ENCODE measurements around the gene TSFM. TPM values are rescaled to one million over a fixed set of nuclear protein-coding genes. Genes with fewer than 3 reads are reported as not detected.
A peak's percentile ranks its signal among the peaks of the same experiment; 100 is the strongest.

TSFM gene
- total RNA-seq, 2 donors from 2014 or later, result 20.0 to 23.2 TPM

DNA sequence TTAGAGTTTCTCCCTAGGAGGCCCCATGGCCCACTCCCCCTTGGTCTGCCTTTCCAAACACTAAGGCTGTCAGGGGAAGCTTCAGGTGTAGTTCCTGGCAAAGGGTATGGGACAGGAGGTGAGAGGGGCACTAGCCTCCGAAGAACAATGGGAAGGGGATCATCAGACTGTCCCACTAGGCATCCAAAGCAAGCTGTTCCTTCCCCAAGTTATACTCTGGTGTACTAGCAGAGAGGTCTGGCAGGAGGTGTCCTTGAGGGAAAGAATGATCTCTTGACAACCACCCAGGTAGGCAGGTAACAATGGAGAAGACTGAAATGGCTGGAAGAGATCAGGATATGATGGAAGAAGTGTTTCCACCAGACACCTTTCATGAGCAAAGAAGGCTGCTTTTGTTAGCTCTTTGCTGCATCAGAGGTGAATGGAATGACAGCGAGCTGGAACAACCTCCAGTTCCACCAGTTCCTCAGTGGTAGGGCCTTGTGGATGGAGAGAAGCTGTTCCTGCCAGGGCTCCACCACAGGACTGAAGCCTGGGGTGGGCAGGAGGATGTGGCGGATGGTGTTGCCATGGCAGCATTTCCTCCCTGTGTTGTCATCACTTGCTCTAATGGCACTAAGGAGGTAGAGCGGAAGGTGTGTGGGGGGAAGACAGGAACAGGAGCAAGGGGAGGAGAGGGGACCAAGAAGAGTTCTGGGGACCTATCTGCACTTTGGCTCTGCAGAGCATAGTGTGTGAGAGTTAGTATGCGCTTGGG is 41.8 kb upstream of the TSFM start:
- no peak overlapping the region for H3K27ac ChIP-seq
- TF ChIP-seq CTCF (IDR thresholded peaks at IDR 0.05), result no peak

DNA sequence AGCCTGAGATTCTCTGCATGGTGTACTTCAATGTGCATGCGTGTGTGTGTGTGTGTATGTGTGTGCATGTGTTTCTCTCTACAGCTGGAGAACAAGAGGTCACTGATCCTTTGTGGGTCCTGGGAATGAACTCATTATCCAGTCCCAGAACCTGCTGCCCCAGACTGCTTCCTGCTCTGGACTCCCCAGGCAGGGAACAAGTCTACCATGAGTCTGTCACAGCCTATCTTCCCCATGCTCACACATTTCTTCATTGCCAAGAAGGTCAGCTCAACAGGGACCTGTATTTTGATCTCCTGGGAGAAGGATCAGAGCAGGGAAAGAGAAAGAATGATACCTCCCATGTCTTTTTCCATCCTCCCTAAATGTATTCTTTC is 41.2 kb upstream of the TSFM start:
- Histone ChIP-seq H3K9me3 (no peaks in the 10 kb centered on the region), H3K4me1 (peaks cover 0 to 46% of the 10 kb centered on the region in 2 donors), H3K36me3 (peaks cover under 1% of the 10 kb centered on the region), H3K27ac (no peak overlapping the region), H3K27me3 (peaks cover 8 to 25% of the 10 kb centered on the region in 2 donors), H3K4me3 (peak overlapping the region in 1 of 2 donors; percentile 15)
- DNase-seq (ENCODE audit: low spot score), result no peak
- no peak for TF ChIP-seq CTCF (IDR thresholded peaks at IDR 0.05)

More for the DNA sequence above, 41.8 kb upstream of the TSFM start:
- Histone ChIP-seq H3K9me3 (no peaks in the 10 kb centered on the region), H3K4me3 (no peak overlapping the region), H3K36me3 (no peaks in the 10 kb centered on the region), H3K4me1 (peaks cover 0 to 46% of the 10 kb centered on the region in 2 donors), H3K27me3 (peaks cover 11 to 29% of the 10 kb centered on the region in 2 donors)
- no peak for DNase-seq (ENCODE audit: low spot score)

DNA sequence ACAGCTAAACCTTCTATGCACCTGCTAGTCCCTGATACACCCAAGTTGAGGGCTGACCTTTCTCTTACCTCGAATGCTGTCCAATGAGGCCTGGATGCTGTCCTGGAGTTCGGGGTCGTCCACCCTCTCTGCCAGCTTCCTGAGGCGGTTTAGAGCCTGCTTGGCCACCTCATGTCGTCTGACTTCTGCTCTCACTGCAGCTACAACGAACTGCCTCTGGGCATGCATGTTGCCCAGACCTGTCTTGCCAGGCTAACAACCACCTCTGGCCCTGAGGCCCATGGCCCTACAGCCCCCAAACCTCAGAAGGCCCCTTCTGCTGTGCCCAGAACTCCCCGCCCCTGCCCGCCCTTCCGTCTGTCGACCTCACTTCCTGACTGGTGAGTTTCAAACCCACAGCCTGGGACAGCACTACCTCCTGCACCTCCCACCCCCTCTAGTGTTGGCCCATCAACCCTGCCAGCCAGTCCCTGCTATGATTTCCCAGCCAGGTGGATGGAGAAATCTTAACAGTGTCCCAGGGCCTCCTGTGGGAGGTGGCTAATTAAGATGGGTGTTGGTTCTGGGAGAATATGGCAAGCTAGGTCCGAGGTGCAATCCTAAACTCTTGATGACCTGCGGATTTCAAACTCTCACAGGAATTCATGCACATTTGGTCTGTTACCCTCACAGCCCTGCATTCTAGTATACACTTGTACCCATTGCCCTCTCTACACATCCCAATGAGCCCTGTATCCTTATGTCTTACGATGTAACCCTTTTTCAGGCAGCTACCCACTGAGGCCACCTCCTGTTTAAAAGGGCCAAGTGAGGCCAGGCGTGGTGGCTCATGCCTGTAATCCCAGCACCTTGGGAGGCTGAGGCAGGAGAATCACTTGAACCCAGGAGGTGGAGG is 40.5 kb upstream of the TSFM start:
- Histone ChIP-seq H3K27me3 (peaks cover 8 to 20% of the 10 kb centered on the region in 2 donors), H3K9me3 (no peaks in the 10 kb centered on the region), H3K4me1 (peaks cover 0 to 39% of the 10 kb centered on the region in 2 donors), H3K36me3 (peaks cover 8% of the 10 kb centered on the region), H3K4me3 (peak overlapping the region in 1 of 2 donors; percentile 15), H3K27ac (peak overlapping the region in 1 of 2 donors; percentile 57)
- DNase-seq (ENCODE audit: low spot score), result no peak
- TF ChIP-seq CTCF (IDR thresholded peaks at IDR 0.05), result no peak

DNA sequence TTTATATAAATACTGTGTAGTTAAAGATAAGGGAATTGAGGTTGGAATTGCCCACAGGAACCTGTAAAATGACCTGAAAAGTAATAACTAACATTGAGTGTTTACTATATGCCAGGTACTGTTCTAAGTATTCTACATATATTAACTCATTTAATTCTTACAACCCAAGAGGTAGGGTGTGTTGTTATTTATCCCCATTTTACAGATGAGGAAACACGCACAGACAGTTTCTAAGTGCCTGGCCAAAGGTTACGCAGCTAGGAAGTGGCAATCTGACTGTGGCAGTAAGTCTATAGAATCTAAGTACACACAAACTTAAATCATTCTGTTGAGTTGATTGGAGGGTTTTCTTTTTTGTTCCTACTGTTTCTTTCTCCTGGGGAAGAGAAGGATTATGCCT is 38.8 kb upstream of the TSFM start:
- Histone ChIP-seq H3K36me3 (peaks cover 24% of the 10 kb centered on the region), H3K4me3 (no peak overlapping the region), H3K27me3 (peaks cover 2 to 3% of the 10 kb centered on the region in 2 donors), H3K27ac (peak overlapping the region in 1 of 2 donors; percentile 95), H3K4me1 (peaks cover 0 to 22% of the 10 kb centered on the region in 2 donors), H3K9me3 (no peaks in the 10 kb centered on the region)
- TF ChIP-seq CTCF (IDR thresholded peaks at IDR 0.05), result no peak
- no peak for DNase-seq (ENCODE audit: low spot score)

DNA sequence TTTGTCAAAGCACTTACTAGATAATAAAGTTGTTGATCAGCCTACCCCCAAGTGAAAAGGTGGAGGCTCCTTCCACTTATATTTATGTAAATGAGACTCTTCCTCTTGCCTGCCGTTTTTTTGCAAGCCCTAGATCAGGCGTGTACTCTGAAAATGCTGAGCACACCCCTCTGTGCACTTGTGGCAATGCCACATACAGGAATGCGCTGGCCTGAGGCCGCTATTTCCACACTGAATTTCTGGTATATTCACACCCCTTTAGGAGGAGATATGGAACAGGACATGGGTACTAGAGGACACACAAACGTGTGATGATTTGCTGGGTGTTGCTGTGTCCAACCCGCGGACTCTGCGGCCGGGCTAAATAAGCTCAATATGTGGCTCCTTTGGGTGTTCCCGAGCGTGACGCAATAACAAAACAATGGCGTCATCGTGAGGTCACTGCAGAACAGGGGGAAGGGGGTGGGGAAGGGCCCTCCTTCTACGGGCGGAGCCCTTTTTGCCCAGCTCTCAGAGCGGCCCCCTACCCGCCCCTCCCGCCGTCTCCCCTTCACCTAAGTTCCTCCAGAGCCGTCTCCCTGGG is 38.3 kb upstream of the TSFM start:
- H3K27me3 ChIP-seq, result no peaks in the 10 kb centered on the region
- DNase-seq (ENCODE audit: low spot score), result peak; percentile 89
- peaks cover 0 to 18% of the 10 kb centered on the region in 2 donors for H3K4me1 ChIP-seq
- H3K4me3 ChIP-seq, result peak overlapping the region; percentile 90 to 95
- TF ChIP-seq CTCF (IDR thresholded peaks at IDR 0.05), result no peak
- H3K9me3 ChIP-seq, result no peaks in the 10 kb centered on the region
- H3K27ac ChIP-seq, result peak overlapping the region; percentile 95 to 97
- peaks cover 30% of the 10 kb centered on the region for H3K36me3 ChIP-seq

All from right atrium auricular region (tissue), 2 donors.